ENCODE results near the gene AK2. TPM values are rescaled to one million over a fixed set of nuclear protein-coding genes. Genes with fewer than 3 reads are reported as not detected.

AK2 gene
- total and polyA plus RNA-seq, 2 donors (not counting 3 experiments of a cell fraction or from before 2014, with no cell fraction given) = 107 to 134 TPM

- H3K4me1 ChIP-seq (ENCODE audit: control insufficient read depth, extremely low read depth, insufficient read depth, low read length) = peaks cover 29% of the 10 kb centered on the region
- CTCF ChIA-PET = interaction anchor here (0.9 to 9.4 kb wide), 5 partner anchors 12 to 132 kb away, joined by 3 to 340 read pairs (median 4); no protein-coding TSS in a partner anchor
- BruUV-seq (replicated peaks) = no TSS peak
Measured at GRCh38 chr1:33009561-33009960, 27.1 kb downstream of the AK2 start.

DNA sequence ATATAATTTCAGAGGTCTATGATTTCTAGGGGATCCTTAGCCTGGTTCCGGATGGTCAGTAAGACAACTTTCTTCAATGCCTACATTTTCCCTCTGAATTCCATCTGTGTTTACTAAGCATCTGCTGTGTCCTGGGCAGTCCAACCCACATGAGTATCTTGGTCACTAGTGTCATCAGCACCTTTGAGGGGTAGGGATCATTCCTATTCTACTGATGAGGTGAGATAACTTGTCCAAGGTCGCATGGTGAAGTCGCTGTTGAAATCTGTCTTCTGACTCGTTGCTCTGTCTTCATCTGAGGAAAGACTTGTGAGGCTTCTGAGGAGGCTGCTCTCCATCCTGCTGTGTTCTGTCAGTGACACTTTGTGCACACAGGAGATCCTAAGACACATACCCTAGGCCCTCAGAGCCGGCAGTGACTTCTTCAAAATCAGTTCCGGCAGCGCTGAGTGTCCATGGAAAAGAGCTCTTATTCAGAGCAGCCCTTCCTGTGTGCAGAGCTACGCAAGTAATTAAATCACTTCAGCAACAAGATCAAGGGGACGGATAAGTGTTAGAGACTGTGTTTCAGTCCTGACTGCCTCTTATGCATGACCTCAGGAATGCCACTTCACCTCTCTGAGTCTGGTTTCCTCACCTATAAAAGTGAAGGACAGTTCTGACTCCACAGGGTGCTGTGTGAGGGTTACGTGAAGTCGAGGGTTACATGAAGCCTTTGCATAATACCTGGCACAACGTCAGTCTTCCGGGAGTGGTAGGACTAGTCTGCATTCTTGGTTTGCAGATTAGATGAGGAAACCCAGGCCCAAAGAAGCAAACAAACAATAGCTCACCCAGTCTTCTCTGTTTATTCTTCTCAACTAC, 28.4 kb downstream of the AK2 start:
- Histone ChIP-seq H3K9me1 (replicated peaks; ENCODE audit: control insufficient read depth, extremely low read depth, insufficient read depth, low read length) (no peaks in the 10 kb centered on the region), H3K4me1 (ENCODE audit: control insufficient read depth, extremely low read depth, insufficient read depth, low read length) (peaks cover 41% of the 10 kb centered on the region), H3K79me2 (ENCODE audit: control insufficient read depth, insufficient read depth, low read length) (no peaks in the 10 kb centered on the region), H3K27ac (ENCODE audit: insufficient read depth, low read depth, low read length) (no peak overlapping the region), H2AFZ (ENCODE audit: low read depth, low read length) (no peak overlapping the region), H3K4me3 (replicated peaks in 1 of 3; ENCODE audit: insufficient read depth in 1 of 3, low read depth in 1 of 3, low read length in 3 of 3) (no peak overlapping the region), H4K20me1 (replicated peaks; ENCODE audit: control insufficient read depth, extremely low read depth, insufficient read depth, low read length) (no peaks in the 10 kb centered on the region), H3K36me3 (ENCODE audit: control insufficient read depth in 2 of 2, extremely low read depth in 1 of 2, insufficient read depth in 2 of 2, low read length in 2 of 2) (peaks cover 9 to 11% of the 10 kb centered on the region in 2 experiments), H3K9me3 (replicated peaks; ENCODE audit: control insufficient read depth, insufficient read depth, low read length) (no peaks in the 10 kb centered on the region), H3K27me3 (ENCODE audit: control insufficient read depth in 2 of 2, insufficient read depth in 2 of 2, low read length in 2 of 2) (no peaks in the 10 kb centered on the region), H3K4me2 (ENCODE audit: insufficient read depth, low read length) (no peak overlapping the region), H3K9ac (replicated peaks; ENCODE audit: extremely low read depth, insufficient read depth, low read length) (no peak overlapping the region)
- DNase-seq (ENCODE audit: low read depth, low spot score) (no peak), FAIRE-seq (no peak)
- no peak for TF ChIP-seq FOS (IDR thresholded peaks at IDR 0.05; ENCODE audit: borderline replicate concordance, insufficient read depth, low read length)
- TF ChIP-seq CTCF (IDR thresholded peaks at IDR 0.05; ENCODE audit: extremely low read depth in 1 of 2, insufficient read depth in 1 of 2, low read depth in 1 of 2, low read length in 2 of 2) = no peak
- no peak for TF ChIP-seq JUN (IDR thresholded peaks at IDR 0.05; ENCODE audit: borderline replicate concordance, insufficient read depth, insufficient read length, low read depth)
- no peak for TF ChIP-seq POLR2A (IDR thresholded peaks at IDR 0.05; ENCODE audit: low read depth, low read length)
- no peak for TF ChIP-seq GATA2 (IDR thresholded peaks at IDR 0.05; ENCODE audit: insufficient read depth, insufficient read length, low read depth, low read length)
- TF ChIP-seq, protein P1, sequence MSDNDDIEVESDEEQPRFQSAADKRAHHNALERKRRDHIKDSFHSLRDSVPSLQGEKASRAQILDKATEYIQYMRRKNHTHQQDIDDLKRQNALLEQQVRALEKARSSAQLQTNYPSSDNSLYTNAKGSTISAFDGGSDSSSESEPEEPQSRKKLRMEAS (IDR thresholded peaks at IDR 0.05; ENCODE audit: insufficient read depth, insufficient read length) = no peak
- TF ChIP-seq POLR2AphosphoS5 (IDR thresholded peaks at IDR 0.05; ENCODE audit: insufficient read depth, low read depth, low read length) = no peak
- TF ChIP-seq MYC (IDR thresholded peaks at IDR 0.05; ENCODE audit: low read depth, low read length) = no peak
- TF ChIP-seq EZH2 (IDR thresholded peaks at IDR 0.05; ENCODE audit: borderline replicate concordance, low read depth, low read length, severe bottlenecking) = no peak
- dilution Hi-C loops (cut with MboI; ENCODE audit: extremely low pct_ligation_motif_present, low sequenced_read_pairs) (loop anchor here (10.0 kb wide), 1 partner anchor 63 kb away; no protein-coding TSS in a partner anchor), intact Hi-C loops (cut with micrococcal nuclease) (no loop called here)
- ChIA-PET CTCF (interaction anchor here (1.0 to 9.4 kb wide), 15 partner anchors 9 to 132 kb away, joined by 3 to 340 read pairs (median 13); no protein-coding TSS in a partner anchor), POLR2A (no interaction called here)
- BruUV-seq (replicated peaks) = no TSS peak

More at GRCh38 chr1:33009561-33009960, 27.1 kb downstream of the AK2 start:
- Histone ChIP-seq H3K9me1 (replicated peaks; ENCODE audit: control insufficient read depth, extremely low read depth, insufficient read depth, low read length) (no peaks in the 10 kb centered on the region), H3K9ac (replicated peaks; ENCODE audit: extremely low read depth, insufficient read depth, low read length) (no peak overlapping the region), H4K20me1 (replicated peaks; ENCODE audit: control insufficient read depth, extremely low read depth, insufficient read depth, low read length) (no peaks in the 10 kb centered on the region), H3K79me2 (ENCODE audit: control insufficient read depth, insufficient read depth, low read length) (no peaks in the 10 kb centered on the region), H3K36me3 (ENCODE audit: control insufficient read depth in 2 of 2, extremely low read depth in 1 of 2, insufficient read depth in 2 of 2, low read length in 2 of 2) (peaks cover 9 to 11% of the 10 kb centered on the region in 2 experiments), H3K4me2 (ENCODE audit: insufficient read depth, low read length) (no peak overlapping the region), H3K27me3 (ENCODE audit: control insufficient read depth in 2 of 2, insufficient read depth in 2 of 2, low read length in 2 of 2) (no peaks in the 10 kb centered on the region), H3K27ac (ENCODE audit: insufficient read depth, low read depth, low read length) (no peak overlapping the region), H3K9me3 (replicated peaks; ENCODE audit: control insufficient read depth, insufficient read depth, low read length) (no peaks in the 10 kb centered on the region), H2AFZ (ENCODE audit: low read depth, low read length) (no peak overlapping the region), H3K4me3 (replicated peaks in 1 of 3; ENCODE audit: insufficient read depth in 1 of 3, low read depth in 1 of 3, low read length in 3 of 3) (no peak overlapping the region)
- dilution Hi-C loops (cut with MboI; ENCODE audit: extremely low pct_ligation_motif_present, low sequenced_read_pairs) (loop anchor here (10.0 kb wide), 1 partner anchor 65 kb away; no protein-coding TSS in a partner anchor), intact Hi-C loops (cut with micrococcal nuclease) (no loop called here)
- no peak for DNase-seq (ENCODE audit: low read depth, low spot score)
- TF ChIP-seq EZH2 (IDR thresholded peaks at IDR 0.05; ENCODE audit: borderline replicate concordance, low read depth, low read length, severe bottlenecking) = no peak
- no peak for FAIRE-seq
- POLR2A ChIA-PET = interaction anchor here (0.6 to 1.1 kb wide), 3 partner anchors 45 to 385 kb away, joined by 3 read pairs; partner anchors contain the start of gene RNF19B
